Measurements from ENCODE around the gene SF3B1.

DNA sequence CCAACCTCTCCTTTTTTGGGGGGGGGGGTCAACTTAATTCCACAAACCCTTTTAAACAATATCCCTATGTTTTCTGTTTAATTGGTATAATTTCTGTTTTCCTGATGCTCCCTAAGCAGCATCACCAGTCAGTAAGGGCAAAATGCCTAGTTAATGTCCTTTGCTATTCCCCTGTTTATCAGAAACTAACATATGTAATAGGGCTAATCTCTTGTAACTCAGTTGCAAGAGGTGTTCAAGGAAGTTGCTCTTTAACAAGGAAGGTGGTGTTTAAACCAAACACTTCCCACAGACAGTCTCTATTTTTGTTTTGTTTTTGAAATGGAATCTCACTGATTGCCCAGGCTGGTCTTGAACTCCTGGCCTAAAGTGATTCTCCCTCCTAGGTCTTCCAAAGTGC lies 12.0 kb upstream of the SF3B1 start:
- TF ChIP-seq, protein P1, sequence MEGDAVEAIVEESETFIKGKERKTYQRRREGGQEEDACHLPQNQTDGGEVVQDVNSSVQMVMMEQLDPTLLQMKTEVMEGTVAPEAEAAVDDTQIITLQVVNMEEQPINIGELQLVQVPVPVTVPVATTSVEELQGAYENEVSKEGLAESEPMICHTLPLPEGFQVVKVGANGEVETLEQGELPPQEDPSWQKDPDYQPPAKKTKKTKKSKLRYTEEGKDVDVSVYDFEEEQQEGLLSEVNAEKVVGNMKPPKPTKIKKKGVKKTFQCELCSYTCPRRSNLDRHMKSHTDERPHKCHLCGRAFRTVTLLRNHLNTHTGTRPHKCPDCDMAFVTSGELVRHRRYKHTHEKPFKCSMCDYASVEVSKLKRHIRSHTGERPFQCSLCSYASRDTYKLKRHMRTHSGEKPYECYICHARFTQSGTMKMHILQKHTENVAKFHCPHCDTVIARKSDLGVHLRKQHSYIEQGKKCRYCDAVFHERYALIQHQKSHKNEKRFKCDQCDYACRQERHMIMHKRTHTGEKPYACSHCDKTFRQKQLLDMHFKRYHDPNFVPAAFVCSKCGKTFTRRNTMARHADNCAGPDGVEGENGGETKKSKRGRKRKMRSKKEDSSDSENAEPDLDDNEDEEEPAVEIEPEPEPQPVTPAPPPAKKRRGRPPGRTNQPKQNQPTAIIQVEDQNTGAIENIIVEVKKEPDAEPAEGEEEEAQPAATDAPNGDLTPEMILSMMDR (conservative IDR thresholded peaks at IDR 0.05) = no peak
- no peak for TF ChIP-seq EZH2 (IDR thresholded peaks at IDR 0.05; ENCODE audit: low read depth)
